Medulla oblongata (tissue), 1 donor: ENCODE data around the gene GMEB2.

Source experiments
- DNase-seq: peaks from one replicate; pipeline ENCODE4 v3.0.0-alpha.2; 2015; ENCODE audit errors: extremely low spot score

Gene GMEB2

DNA sequence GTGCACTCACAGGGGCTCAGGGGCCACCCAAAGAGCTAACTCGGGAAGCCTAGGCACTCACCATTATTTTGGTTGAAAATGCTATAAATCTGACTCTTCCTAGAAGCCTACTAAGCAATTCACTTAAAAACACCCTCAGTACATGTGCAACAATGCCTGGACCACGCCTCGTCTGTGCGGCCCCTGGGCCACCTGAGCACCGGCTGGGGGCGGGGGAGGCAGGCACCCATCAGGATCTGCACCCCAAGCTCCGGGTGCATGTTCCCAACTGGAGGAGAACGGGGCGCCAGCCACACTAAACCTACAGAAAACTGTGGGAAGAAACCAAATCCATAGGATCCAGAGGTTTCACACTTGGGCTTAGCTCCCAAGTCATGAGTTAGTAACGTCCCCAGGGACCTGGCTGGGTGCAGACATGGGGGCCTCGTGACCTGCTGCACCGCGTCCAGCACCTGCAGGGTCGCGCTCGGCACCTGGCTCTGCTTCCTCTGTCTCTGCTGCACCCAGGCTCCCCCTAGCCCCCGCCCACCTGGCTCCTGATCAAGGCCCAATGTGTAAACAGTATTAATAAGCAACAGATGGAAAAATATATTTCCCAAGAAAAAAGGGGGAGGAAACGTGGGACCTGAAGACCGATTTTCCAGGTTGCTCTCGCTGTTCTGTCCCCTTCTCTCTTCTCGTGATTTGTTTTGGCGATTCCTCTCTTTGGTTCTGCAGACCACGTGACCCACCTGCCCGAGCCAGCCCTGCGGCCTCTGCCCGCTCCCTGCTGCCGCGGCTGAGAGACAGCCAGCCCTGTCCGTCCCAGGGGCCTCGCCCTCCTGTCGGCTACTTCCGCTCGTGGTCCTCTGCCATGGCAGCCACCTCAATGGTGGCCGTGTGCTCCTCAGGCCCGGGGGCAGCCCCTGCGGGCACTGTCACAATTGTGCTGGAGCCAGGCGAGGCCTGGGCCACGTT is 37.4 kb downstream of the GMEB2 start:
- DNase-seq: no peak

DNA sequence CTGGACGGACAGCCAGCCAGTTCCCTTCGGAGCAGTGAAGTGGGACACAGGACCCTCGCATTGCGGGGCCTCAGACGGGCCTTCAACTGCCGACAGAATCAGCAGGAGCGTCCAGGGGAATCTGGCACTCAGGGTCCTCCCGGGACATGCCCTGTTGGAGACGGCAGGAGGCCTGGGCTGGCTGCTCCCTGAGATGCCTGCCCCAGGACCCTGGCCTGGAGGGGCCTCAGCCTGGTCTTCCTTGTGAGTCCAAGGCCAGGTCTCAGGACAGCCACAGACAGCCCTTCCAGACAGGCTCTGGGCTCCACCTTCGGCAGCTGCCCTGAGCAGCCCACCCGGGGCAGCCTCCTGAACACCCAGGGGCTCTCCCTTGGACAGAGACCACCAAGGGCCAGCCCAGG is 38.3 kb downstream of the GMEB2 start:
- no peak for DNase-seq

GRCh38 chr20:63587776-63588591 is 38.9 kb downstream of the GMEB2 start:
- DNase-seq: no peak

DNA sequence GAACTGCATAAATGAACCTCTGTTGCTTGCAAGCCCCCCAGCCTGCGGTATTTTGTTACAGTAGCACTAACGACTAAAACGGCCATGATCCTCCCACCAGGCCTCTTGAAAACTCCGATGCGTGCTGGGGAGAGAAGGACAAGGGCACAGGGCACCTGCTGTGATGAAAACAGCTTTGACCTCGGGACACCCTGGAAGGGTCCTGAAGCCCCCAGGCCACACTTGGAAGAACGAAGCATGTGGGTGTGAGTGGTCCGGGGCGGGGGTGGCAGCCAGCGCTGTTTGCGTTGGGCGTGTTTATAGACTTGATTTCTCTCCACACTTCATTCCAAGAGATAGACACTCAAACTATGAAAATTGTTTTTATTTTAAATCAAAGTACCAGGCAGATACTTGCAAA is 39.6 kb downstream of the GMEB2 start:
- DNase-seq: no peak

GRCh38 chr20:63586797-63587196 is 40.1 kb downstream of the GMEB2 start:
- no peak for DNase-seq

GRCh38 chr20:63585616-63586565 is 41.0 kb downstream of the GMEB2 start:
- DNase-seq: no peak

GRCh38 chr20:63582382-63583063 is 44.4 kb downstream of the GMEB2 start:
- no peak for DNase-seq

- DNase-seq: no peak
Measured at GRCh38 chr20:63580796-63581461, 46.0 kb downstream of the GMEB2 start.

DNA sequence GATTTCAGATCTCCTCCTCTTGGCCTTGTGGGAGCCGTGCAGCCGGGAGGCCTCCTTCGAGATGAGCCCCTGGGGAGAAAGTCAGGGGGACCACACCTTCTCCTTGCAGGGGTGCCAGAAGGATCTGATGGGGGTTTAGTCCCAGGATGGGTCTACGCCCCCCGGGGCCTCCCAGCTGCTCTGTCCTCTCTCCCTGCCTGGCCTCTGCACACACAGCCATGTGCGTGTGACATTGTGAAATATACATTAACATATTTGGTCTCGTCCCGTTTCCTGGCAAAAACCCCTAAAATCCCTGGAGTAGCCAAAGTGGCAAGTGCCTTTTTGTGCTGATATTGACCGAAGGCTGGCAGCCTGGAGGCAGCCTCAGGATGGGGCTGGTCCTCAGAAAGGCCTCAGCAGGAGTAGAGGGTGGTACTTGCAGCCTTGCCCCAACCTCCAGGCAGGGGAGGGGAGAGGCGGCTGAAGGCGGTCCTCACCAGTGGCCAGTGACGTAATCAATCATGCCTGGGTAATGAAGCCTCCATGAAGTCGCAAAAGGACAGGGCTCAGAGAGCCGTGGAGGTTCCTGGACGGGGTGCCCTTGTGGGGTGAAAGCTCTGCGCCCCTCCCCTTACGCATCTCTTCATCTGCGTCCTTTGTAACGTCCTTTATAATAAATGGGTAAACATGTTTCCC is 47.7 kb downstream of the GMEB2 start:
- DNase-seq: no peak

DNA sequence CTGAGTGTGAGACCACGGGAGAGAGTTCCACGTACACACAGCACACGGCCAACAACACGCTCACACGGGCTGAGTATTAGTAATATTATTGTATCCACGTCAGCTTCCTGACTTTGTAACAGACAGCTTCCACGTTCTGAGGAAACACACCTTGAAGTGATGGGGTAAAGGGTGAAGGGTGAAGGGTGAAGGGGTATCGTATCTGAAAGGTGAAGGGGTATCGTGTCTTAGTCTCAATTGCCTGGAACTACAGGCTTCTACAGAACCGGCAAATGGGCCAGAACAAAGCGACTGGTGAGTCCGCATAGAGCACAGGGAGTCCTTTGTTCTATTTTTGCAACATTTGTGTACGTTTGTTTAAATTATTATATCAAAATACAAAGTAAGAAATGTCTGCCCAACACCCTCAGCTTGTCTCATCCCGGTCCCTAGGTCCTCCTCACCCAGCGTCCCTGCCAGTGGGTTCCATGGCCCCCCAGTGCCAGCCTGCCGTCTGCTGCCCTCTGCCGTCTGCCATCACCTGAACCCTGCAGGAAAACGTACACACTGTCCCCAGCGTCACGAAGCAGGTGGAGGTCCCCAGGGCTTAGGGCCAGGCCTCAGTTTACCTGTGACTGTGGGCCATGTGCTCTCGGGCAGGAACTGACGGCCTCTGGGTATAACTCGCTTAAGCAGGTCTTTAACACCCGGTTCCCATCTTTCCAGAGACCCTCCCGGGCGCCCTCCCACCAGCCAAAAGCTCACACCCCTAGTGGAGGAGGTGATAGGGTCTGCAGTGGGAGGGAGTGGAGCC is 48.5 kb downstream of the GMEB2 start:
- no peak for DNase-seq

- peak; percentile 20 for DNase-seq
Measured at GRCh38 chr20:63577317-63577894, 49.5 kb downstream of the GMEB2 start.

GRCh38 chr20:63576311-63576710 is 50.6 kb downstream of the GMEB2 start:
- no peak for DNase-seq

GRCh38 chr20:63574829-63575743 is 51.8 kb downstream of the GMEB2 start:
- DNase-seq: no peak

DNA sequence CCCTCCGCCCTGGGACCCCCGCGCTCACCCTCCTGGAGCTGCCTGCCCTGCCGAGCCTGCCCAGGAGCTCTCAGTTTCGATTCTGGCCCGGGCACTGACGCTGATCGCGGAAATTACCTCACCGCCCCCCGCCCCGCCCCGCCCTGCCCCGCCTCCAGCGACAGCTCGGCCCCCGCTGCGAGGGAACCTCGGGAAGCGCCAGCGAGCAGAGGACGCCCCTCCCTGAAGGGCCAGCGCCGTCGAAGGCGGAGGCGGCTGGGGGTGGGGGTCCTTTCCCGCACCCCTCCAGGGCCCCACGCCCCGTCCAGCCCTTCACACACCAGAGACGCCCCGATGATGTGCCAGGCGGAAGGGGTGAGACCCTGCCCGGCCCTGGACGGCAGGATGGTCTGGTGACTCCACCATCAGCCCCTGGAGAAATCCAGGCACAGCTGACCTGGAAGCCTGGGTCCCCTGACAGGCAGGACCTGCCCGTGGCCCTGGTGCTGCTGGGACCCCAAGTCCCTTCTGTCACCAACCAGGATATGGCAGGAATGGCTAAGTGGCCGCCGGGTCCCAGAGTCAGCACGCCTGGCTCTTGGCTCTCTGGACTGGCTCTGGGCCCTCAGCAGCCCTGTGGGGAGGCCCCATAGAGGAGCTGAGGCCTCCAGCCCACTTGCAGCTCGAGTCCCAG is 52.6 kb downstream of the GMEB2 start, which contains the start of gene HELZ2:
TSS of gene HELZ2 (minus strand) at position 84 of the 673 bp plus-strand sequence. CDS start 1,854 bp downstream, outside the sequence.
- DNase-seq: peak; percentile 48

GRCh38 chr20:63573647-63574131 is 53.2 kb downstream of the GMEB2 start:
- no peak for DNase-seq

DNA sequence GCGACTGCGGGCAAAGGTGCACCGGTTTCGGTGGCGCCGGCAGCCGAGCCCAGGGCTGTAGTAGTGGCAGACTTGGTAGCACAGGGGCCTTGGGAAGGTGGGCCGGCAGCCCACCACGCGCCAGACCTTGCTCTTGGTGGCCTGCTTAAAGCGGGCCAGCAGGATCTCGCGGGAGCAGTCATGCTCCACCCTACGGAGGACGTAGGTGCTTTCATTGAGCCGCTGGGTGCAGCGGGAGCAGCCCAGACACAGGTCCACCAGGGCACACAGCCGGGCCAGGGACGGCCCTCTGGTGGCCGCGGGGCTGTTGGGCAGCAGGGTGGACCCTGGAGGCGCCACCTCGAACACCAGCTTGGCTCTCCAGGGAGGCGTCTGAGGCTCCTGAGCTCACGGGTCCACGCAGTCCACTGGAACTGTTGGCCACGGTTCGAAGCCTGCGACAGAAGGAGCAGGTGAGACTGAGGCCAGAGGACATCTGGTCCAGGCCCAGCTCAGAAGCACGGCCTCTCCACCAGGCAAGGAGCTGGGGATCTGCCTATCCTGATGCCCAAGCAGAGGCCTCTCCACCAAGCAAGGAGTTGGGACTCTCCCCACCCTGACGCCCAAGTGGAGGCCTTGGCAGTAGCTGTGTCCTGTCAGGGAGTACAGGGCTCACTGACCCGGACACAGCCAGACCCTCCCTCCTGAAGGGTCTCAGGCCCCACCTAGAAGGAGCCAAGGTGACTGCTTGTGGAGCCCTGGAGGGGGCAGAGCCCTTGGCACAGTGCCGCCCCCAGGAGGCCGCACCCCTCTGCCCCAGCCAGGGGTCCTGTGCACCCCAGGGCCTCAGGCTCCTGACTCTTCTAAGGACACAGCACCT is 53.9 kb downstream of the GMEB2 start:
- DNase-seq: no peak
